Embryonic facial prominence (tissue), 1 donor: ENCODE data around the gene ACAP1.

Experiments used
- DNase-seq: peaks from one replicate; pipeline ENCODE4 v3.0.0-alpha.2; 2016; ENCODE audit errors: extremely low spot score

ACAP1 gene

GRCh38 chr17:7389924-7390910 is 53.9 kb downstream of the ACAP1 start:
- no peak for DNase-seq

DNA sequence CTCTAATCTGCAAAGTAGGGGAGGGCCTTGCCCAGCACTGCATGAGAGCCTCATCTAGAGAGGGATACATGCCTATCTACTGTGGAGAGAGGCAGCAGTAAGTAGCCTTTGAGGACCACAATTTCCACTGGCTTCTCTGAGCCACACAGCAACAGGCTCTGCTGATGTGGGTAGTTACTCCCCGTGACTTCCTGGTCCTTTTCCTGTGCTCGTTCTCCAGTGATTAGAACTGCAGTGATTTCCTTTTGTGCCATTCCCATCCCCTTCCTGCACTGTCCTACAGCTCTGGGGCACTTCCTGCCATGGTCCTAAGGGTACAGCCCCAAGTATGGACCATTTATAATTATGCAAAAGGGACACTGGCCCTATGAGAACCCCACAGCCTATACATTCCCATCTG is 55.0 kb downstream of the ACAP1 start:
- DNase-seq = no peak

- no peak for DNase-seq
Measured at GRCh38 chr17:7392696-7393612, 56.6 kb downstream of the ACAP1 start.

- no peak for DNase-seq
Measured at GRCh38 chr17:7393613-7394451, 57.5 kb downstream of the ACAP1 start.

GRCh38 chr17:7394452-7395191 is 58.3 kb downstream of the ACAP1 start, which contains the start of gene PLSCR3:
Gene PLSCR3 (minus strand): TSS chr17:7394525. CDS start chr17:7394110, 415 bp downstream.
- peak; percentile 39 for DNase-seq

- DNase-seq = no peak
Measured at GRCh38 chr17:7396147-7396546, 59.8 kb downstream of the ACAP1 start.

DNA sequence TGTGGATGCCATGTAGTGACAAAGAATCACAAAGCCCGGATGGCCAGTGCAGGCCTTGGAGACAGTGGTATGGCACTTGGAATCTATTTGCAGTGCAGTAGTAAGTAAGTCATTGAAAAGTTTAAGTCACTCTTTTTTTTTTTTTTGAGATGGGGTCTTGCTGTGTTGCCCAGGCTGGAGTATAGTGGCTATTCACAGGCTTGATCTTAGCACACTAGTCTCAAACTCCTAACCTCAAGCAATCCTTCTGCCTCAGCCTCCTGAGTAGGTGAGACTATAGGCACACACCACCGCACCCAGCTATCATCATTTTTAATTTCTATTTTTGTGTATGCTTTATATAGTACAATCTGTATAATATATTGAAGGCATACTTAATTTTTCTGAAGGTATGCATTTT is 62.3 kb downstream of the ACAP1 start:
- DNase-seq = no peak
